T-helper 1 cell treated with Interleukin-12 subunit alpha and Interleukin-12 subunit beta and Interleukin-4 antibody, amounts not matched to agents 30 μg/mL and 1 μg/mL, for 36 hours (primary cell): ENCODE measurements around the gene LCE1D.

Experiments used
- H3K27ac Mint-ChIP-seq: one replicate; pipeline ENCODE4 v1.8.0; 2021; ENCODE audit warnings: mild to moderate bottlenecking, mixed read lengths
- H3K27me3 Mint-ChIP-seq: one replicate; pipeline ENCODE4 v1.8.0; 2021; ENCODE audit warnings: low read depth, mixed read lengths
- H3K36me3 Mint-ChIP-seq: one replicate; pipeline ENCODE4 v1.8.0; 2021; ENCODE audit warnings: low read depth, mixed read lengths
- H3K4me1 Mint-ChIP-seq: one replicate; pipeline ENCODE4 v1.8.0; 2021; ENCODE audit warnings: low read depth, mixed read lengths
- H3K4me3 Mint-ChIP-seq: one replicate; pipeline ENCODE4 v1.8.0; 2021; ENCODE audit warnings: mild to moderate bottlenecking, moderate library complexity, mixed read lengths
- H3K9me3 Mint-ChIP-seq: one replicate; pipeline ENCODE4 v1.8.0; 2021; ENCODE audit warnings: mixed read lengths

LCE1D gene

GRCh38 chr1:152796421-152796820 lies at the start of gene LCE1D:
TSS of gene LCE1D (plus strand) at chr1:152796721. CDS start at chr1:152797795, 1,074 bp downstream.
- Mint-ChIP-seq H3K4me3 (no peak within 1 kb of the TSS), H3K36me3 (no peaks in the 10 kb centered on the region), H3K4me1 (no peaks in the 10 kb centered on the region), H3K27ac (no peak within 1 kb of the TSS), H3K9me3 (no peaks in the 10 kb centered on the region), H3K27me3 (peaks cover 9% of the 10 kb centered on the region)

DNA sequence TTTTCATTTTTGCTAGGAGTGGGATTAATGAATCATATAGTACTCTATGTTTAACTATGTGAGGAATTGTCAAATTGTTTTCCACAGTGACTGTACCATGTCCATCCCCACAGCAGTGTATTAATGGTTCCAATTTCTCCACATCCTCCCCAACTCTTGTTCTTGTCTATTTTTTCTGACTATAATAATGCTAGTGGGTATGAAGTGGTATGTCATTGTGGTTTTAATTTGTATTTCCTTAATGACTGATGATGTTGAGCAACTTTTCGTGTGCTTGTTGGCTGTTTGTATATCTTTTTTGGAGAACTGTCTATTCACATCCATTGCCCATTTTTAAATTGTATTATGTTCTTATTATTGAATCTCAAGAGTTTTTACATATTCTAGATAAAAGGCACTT lies 48.7 kb upstream of the LCE1D start:
- Mint-ChIP-seq H3K27ac (no peak overlapping the region), H3K9me3 (no peaks in the 10 kb centered on the region), H3K4me1 (no peaks in the 10 kb centered on the region), H3K4me3 (no peak overlapping the region), H3K27me3 (peaks cover 22% of the 10 kb centered on the region), H3K36me3 (no peaks in the 10 kb centered on the region)

GRCh38 chr1:152752225-152752624 lies 44.3 kb upstream of the LCE1D start:
- H3K27ac Mint-ChIP-seq: no peak overlapping the region
- H3K4me1 Mint-ChIP-seq: no peaks in the 10 kb centered on the region
- no peak overlapping the region for H3K4me3 Mint-ChIP-seq
- H3K27me3 Mint-ChIP-seq: peaks cover 25% of the 10 kb centered on the region
- no peaks in the 10 kb centered on the region for H3K9me3 Mint-ChIP-seq
- H3K36me3 Mint-ChIP-seq: no peaks in the 10 kb centered on the region

DNA sequence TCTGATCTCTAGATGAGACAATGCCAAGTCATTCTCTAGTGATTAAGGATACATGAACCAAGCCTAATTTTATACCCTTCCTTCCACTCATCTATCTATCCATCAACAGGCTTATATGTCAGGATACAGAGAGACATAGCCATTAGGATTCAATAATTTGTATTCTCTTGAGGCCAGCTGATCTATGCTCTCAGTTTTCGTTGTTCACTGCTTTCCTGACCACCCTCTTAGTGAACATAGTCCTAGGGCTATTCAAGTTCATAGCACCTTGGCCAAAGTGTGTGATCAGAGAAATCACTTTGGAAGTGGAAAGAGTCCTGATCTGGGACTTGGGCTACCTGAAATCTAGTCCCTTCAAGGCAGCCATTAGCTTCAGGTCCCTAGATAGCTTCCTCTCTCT lies 42.9 kb upstream of the LCE1D start:
- Mint-ChIP-seq H3K27ac (no peak overlapping the region), H3K36me3 (no peaks in the 10 kb centered on the region), H3K4me3 (no peak overlapping the region), H3K9me3 (no peaks in the 10 kb centered on the region), H3K27me3 (peaks cover 22% of the 10 kb centered on the region), H3K4me1 (no peaks in the 10 kb centered on the region)

DNA sequence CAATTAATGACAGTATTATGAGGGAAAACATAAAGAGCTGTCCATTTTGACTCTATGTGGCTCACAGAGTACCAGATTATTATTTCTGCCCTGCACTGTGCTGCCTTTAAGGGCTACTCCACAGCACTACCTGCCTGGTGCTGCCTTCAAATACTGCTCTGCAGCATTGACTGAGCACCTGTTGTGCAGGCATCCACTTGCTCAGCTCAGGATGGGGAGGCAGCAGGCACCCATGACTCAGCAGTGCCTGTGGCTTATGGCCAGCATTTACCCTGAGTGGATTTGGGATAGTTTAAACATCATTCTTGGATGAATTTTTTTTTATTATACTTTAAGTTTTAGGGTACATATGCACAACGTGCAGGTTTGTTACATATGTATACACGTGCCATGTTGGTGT lies 39.6 kb upstream of the LCE1D start:
- H3K4me1 Mint-ChIP-seq: no peaks in the 10 kb centered on the region
- H3K27me3 Mint-ChIP-seq: peaks cover 16% of the 10 kb centered on the region
- H3K9me3 Mint-ChIP-seq: no peaks in the 10 kb centered on the region
- no peak overlapping the region for H3K4me3 Mint-ChIP-seq
- no peak overlapping the region for H3K27ac Mint-ChIP-seq
- H3K36me3 Mint-ChIP-seq: no peaks in the 10 kb centered on the region

DNA sequence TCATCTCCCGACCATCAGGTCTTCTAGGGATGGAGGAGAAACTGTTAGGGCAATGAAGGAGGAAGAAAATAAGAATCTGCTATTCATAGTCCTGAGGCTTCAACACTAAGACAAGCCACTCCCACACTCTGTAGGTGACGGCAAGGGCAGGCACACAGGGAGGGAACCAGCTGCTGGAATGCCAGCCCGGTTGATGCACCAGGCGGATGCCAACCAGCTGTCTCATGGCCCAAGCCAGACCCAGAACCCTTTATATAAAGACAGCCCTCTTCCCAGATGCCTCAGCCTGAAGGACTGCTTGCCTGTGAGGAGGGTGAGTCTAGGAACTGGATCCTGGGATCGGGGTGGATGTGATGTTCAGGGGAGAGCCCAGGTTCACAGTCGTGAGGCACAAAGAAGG lies 38.8 kb upstream of the LCE1D start, which contains the start of gene KPRP:
TSS of gene KPRP (plus strand) at position 279 of the 400 bp plus-strand sequence. CDS start 1,564 bp downstream, outside the sequence.
- no peak within 1 kb of the TSS for H3K4me3 Mint-ChIP-seq
- H3K27ac Mint-ChIP-seq: no peak within 1 kb of the TSS
- H3K9me3 Mint-ChIP-seq: no peaks in the 10 kb centered on the region
- H3K36me3 Mint-ChIP-seq: no peaks in the 10 kb centered on the region
- H3K4me1 Mint-ChIP-seq: no peaks in the 10 kb centered on the region
- peaks cover 11% of the 10 kb centered on the region for H3K27me3 Mint-ChIP-seq

DNA sequence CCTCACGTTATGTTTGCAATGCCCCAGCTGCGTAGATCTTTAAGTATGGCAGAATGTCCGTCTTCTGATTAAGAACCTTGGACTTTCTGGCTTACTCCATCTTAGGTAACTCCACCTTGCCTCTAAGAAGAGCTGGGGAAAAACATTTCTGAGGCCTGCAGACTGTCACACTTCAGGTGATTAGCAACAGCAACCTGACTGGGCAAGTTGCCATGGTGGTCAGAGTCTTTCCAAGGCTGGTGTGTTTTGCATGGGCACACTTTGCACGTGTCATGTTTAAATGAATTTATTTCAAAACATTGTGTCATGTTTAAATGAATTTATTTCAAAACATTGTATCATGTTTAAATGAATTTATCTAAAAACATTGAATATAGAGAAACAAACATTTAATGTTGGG lies 37.9 kb upstream of the LCE1D start:
- H3K36me3 Mint-ChIP-seq: no peaks in the 10 kb centered on the region
- H3K9me3 Mint-ChIP-seq: no peaks in the 10 kb centered on the region
- no peak overlapping the region for H3K27ac Mint-ChIP-seq
- peaks cover 8% of the 10 kb centered on the region for H3K27me3 Mint-ChIP-seq
- H3K4me1 Mint-ChIP-seq: no peaks in the 10 kb centered on the region
- no peak overlapping the region for H3K4me3 Mint-ChIP-seq

GRCh38 chr1:152759453-152760173 lies 36.9 kb upstream of the LCE1D start:
- Mint-ChIP-seq H3K27me3 (peaks cover 4% of the 10 kb centered on the region), H3K4me3 (no peak overlapping the region), H3K4me1 (no peaks in the 10 kb centered on the region), H3K27ac (no peak overlapping the region), H3K9me3 (no peaks in the 10 kb centered on the region), H3K36me3 (no peaks in the 10 kb centered on the region)

- peaks cover 4% of the 10 kb centered on the region for H3K27me3 Mint-ChIP-seq
- H3K36me3 Mint-ChIP-seq: no peaks in the 10 kb centered on the region
Observed at GRCh38 chr1:152760551-152761190, 35.9 kb upstream of the LCE1D start.

DNA sequence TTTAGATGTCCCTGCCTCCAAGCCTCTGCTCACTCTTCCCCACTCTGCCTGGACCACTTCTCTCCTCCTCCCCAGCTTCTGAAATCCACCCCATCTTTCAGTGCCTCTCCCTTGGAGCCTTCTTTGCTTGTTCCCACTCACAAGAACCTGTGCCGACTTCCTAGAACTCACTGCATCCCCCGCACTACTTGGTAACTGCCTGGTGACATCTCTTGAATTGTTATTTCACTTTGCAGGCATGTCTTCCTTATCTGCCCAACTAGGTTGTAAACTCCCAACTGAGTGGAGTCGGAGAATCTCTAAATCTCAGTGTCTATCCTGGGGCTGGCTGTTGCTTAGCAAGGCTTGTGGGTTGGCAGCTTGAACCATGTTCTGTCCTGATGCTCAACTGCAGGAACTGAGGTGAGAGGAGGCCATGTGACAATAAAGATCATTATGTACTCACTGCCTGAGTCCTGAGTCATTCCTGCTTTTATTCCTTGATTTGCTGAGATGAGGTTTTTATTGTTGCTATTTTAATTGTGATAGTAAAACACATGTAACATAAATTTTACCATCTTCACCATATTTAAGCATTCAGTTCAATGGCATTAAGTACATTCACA lies 34.8 kb upstream of the LCE1D start:
- no peak overlapping the region for H3K27ac Mint-ChIP-seq
- H3K27me3 Mint-ChIP-seq: no peaks in the 10 kb centered on the region
- H3K36me3 Mint-ChIP-seq: no peaks in the 10 kb centered on the region
- H3K4me1 Mint-ChIP-seq: no peaks in the 10 kb centered on the region
- no peak overlapping the region for H3K4me3 Mint-ChIP-seq
- H3K9me3 Mint-ChIP-seq: no peaks in the 10 kb centered on the region

More at GRCh38 chr1:152760551-152761190, 35.9 kb upstream of the LCE1D start:
- H3K4me1 Mint-ChIP-seq: no peaks in the 10 kb centered on the region
- H3K9me3 Mint-ChIP-seq: no peaks in the 10 kb centered on the region
- no peak overlapping the region for H3K4me3 Mint-ChIP-seq
- no peak overlapping the region for H3K27ac Mint-ChIP-seq

GRCh38 chr1:152768847-152769533 lies 27.5 kb upstream of the LCE1D start:
- no peak overlapping the region for H3K27ac Mint-ChIP-seq
- no peak overlapping the region for H3K4me3 Mint-ChIP-seq
- H3K27me3 Mint-ChIP-seq: peaks cover 13% of the 10 kb centered on the region
- no peaks in the 10 kb centered on the region for H3K9me3 Mint-ChIP-seq
- no peaks in the 10 kb centered on the region for H3K36me3 Mint-ChIP-seq
- H3K4me1 Mint-ChIP-seq: no peaks in the 10 kb centered on the region

DNA sequence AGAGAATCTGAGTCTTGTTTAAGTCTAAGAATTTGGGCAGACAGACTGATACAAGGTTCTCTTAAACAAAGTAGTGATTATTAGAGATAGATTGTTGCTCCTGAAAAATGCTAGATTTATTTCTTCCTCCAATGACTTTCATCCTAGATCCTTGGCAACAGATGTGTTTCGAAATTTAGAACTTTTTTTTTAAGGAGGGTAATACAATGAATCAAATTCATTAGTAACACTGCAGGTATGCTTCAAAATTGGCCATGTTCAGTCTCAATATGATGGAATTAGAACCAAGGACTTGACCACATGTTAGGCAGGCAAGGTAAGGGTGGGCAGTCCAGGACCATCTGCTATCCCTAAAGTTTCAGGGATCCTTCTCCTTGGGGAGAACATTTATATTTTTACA lies 26.1 kb upstream of the LCE1D start:
- Mint-ChIP-seq H3K27me3 (peaks cover 13% of the 10 kb centered on the region), H3K9me3 (no peaks in the 10 kb centered on the region), H3K27ac (no peak overlapping the region), H3K4me1 (no peaks in the 10 kb centered on the region), H3K4me3 (no peak overlapping the region), H3K36me3 (no peaks in the 10 kb centered on the region)

DNA sequence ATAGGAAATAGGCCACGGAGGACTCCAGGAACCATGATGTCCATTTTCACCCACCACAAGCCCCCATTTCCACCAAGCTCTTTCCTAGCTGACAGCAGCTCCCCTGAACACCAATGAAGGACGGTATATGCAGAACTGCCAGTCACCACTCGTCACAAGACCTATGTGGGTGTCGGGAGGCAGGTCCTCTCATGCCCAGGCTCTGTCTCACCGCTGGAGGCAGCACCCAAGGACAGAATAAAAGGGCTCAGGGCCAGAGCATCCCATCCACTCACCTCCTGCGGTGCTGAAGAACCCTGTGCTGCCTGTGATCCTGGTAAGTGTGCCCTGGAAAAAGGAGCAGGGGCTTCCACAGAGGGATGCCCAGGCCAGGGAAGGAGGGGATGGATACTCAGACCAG lies 21.6 kb upstream of the LCE1D start, which contains the start of gene LCE1F:
TSS of gene LCE1F (plus strand) at position 266 of the 400 bp plus-strand sequence. CDS start 1,232 bp downstream, outside the sequence.
- peaks cover 7% of the 10 kb centered on the region for H3K27me3 Mint-ChIP-seq
- no peaks in the 10 kb centered on the region for H3K9me3 Mint-ChIP-seq
- no peak within 1 kb of the TSS for H3K27ac Mint-ChIP-seq
- H3K36me3 Mint-ChIP-seq: no peaks in the 10 kb centered on the region
- no peak within 1 kb of the TSS for H3K4me3 Mint-ChIP-seq
- H3K4me1 Mint-ChIP-seq: no peaks in the 10 kb centered on the region

GRCh38 chr1:152776361-152776760 lies 20.2 kb upstream of the LCE1D start:
- H3K4me3 Mint-ChIP-seq: no peak overlapping the region
- no peak overlapping the region for H3K27ac Mint-ChIP-seq
- H3K4me1 Mint-ChIP-seq: no peaks in the 10 kb centered on the region
- H3K27me3 Mint-ChIP-seq: peaks cover 4% of the 10 kb centered on the region
- no peaks in the 10 kb centered on the region for H3K36me3 Mint-ChIP-seq
- no peaks in the 10 kb centered on the region for H3K9me3 Mint-ChIP-seq
